ENCODE data around the gene BCAR1. TPM values are rescaled to one million over a fixed set of nuclear protein-coding genes. Genes with fewer than 3 reads are reported as not detected.
"Not testable (repeated sequence)": the region's sequence is repeated elsewhere in the genome, so short reads cannot be mapped to it uniquely, and the experiment has no call there.

Gene BCAR1
- total RNA-seq, 6 donors from 2014 or later: 32.9 to 87.2 (median 61.7) TPM

GRCh38 chr16:75280331-75280804 lies 28.9 kb upstream of the BCAR1 start:
- H3K9me3 ChIP-seq: no peaks in the 10 kb centered on the region

GRCh38 chr16:75279305-75279704 lies 27.9 kb upstream of the BCAR1 start:
- H3K4me1 ChIP-seq: no peaks in the 10 kb centered on the region
- no peak for ATAC-seq (ENCODE audit: low FRiP score in 2 of 2)
- no peak for DNase-seq
- 39 to 41% methylated on average over 10 of the region's 10 CpGs for WGBS, 2 donors
- no peaks in the 10 kb centered on the region for H3K27me3 ChIP-seq
- no peak for TF ChIP-seq POLR2A (IDR thresholded peaks at IDR 0.05)
- TF ChIP-seq EP300 (IDR thresholded peaks at IDR 0.05): no peak
- TF ChIP-seq CTCF (IDR thresholded peaks at IDR 0.05): no peak
- no peak for TF ChIP-seq POLR2AphosphoS5 (IDR thresholded peaks at IDR 0.05)
- no peak overlapping the region for H3K4me3 ChIP-seq
- no peaks in the 10 kb centered on the region for H3K9me3 ChIP-seq
- H3K36me3 ChIP-seq: no peaks in the 10 kb centered on the region
- H3K27ac ChIP-seq: no peak overlapping the region

More at GRCh38 chr16:75280331-75280804, 28.9 kb upstream of the BCAR1 start:
- ATAC-seq (ENCODE audit: low FRiP score in 2 of 2) (no peak), DNase-seq (no peak)
- no peak overlapping the region for H3K4me3 ChIP-seq
- 72 to 73% methylated on average over 8 of the region's 8 CpGs for WGBS, 2 donors
- TF ChIP-seq POLR2A (IDR thresholded peaks at IDR 0.05): no peak
- H3K36me3 ChIP-seq: no peaks in the 10 kb centered on the region
- no peak overlapping the region for H3K27ac ChIP-seq
- H3K4me1 ChIP-seq: no peaks in the 10 kb centered on the region
- no peaks in the 10 kb centered on the region for H3K27me3 ChIP-seq

- no peak for TF ChIP-seq CTCF (IDR thresholded peaks at IDR 0.05)
- TF ChIP-seq POLR2AphosphoS5 (IDR thresholded peaks at IDR 0.05): no peak
- no peak for TF ChIP-seq POLR2A (IDR thresholded peaks at IDR 0.05)
- no peak for TF ChIP-seq EP300 (IDR thresholded peaks at IDR 0.05)
- Histone ChIP-seq H3K27me3 (no peaks in the 10 kb centered on the region), H3K4me3 (no peak overlapping the region), H3K4me1 (peaks cover 9 to 14% (median 10%) of the 10 kb centered on the region in 4 donors), H3K9me3 (no peaks in the 10 kb centered on the region), H3K27ac (no peak overlapping the region), H3K36me3 (no peaks in the 10 kb centered on the region)
- DNase-seq: no peak
- 86 to 92% methylated on average over 20 to 23 of the region's 23 CpGs for WGBS, 2 donors
- no peak for ATAC-seq (ENCODE audit: low FRiP score in 2 of 2)
Measured at GRCh38 chr16:75273054-75273925, 21.9 kb upstream of the BCAR1 start.

GRCh38 chr16:75272629-75273028 lies 21.2 kb upstream of the BCAR1 start:
- H3K4me1 ChIP-seq: peaks cover 10 to 17% (median 16%) of the 10 kb centered on the region in 4 donors
- not testable (repeated sequence) for H3K27me3 ChIP-seq; H3K36me3 ChIP-seq; H3K4me3 ChIP-seq; H3K9me3 ChIP-seq; DNase-seq; ATAC-seq (ENCODE audit: low FRiP score in 2 of 2)
- WGBS, 2 donors: 88 to 96% methylated on average over 9 to 10 of the region's 10 CpGs
- peak overlapping the region in 2 of 4 donors; percentile 2 to 7 for H3K27ac ChIP-seq

GRCh38 chr16:75272097-75272551 lies 20.7 kb upstream of the BCAR1 start:
- Histone ChIP-seq H3K4me3 (no peak overlapping the region), H3K36me3 (no peaks in the 10 kb centered on the region), H3K9me3 (no peaks in the 10 kb centered on the region), H3K4me1 (peaks cover 10 to 20% (median 18%) of the 10 kb centered on the region in 4 donors), H3K27me3 (no peaks in the 10 kb centered on the region), H3K27ac (peak overlapping the region in 3 of 4 donors; percentile 2 to 30 (median 7))
- 32% methylated on average over 12 of the region's 12 CpGs; no CpG with 5 or more reads in 1 of the 2 donors for WGBS, 2 donors
- no peak for ATAC-seq (ENCODE audit: low FRiP score in 2 of 2)
- no peak for DNase-seq
- no peak for TF ChIP-seq POLR2AphosphoS5 (IDR thresholded peaks at IDR 0.05)
- TF ChIP-seq POLR2A (IDR thresholded peaks at IDR 0.05): no peak
- TF ChIP-seq EP300 (IDR thresholded peaks at IDR 0.05): no peak
- TF ChIP-seq CTCF (IDR thresholded peaks at IDR 0.05): no peak
